HepG2 (cell line): Measurements from ENCODE around the gene FBXO2. TPM values are rescaled to one million over a fixed set of nuclear protein-coding genes. Genes with fewer than 3 reads are reported as not detected.

ENCODE experiments used
- ATAC-seq: fragments of 200-7000 bp; cut with Tn5 transposase; 3 replicates; pipeline ENCODE4 v1.9.1; 2020; ENCODE audit warnings: mild to moderate bottlenecking, moderate library complexity
- BruUV-seq: library from RNA; stranded (reverse); fragments of 400-500 nt; replicated peaks from 2 replicates; lab custom pipeline; 2021; lab: Mats Ljungman, UMichigan
- CTCF ChIA-PET: fragments of 300-600 bp; formaldehyde crosslinking; extraction: SDS; loops from one replicate; lab custom pipeline; 2021; ENCODE audit warnings: low total read pairs, inconsistent platforms, low intra/inter-chr PET ratio; lab: Yijun Ruan, JAX
- POLR2A ChIA-PET: fragments of 350-600 bp; sonication (Branson Sonifier 250); formaldehyde crosslinking; loops from one replicate; lab custom pipeline; 2020; ENCODE audit warnings: antibody characterized with exemption, inconsistent platforms; lab: Yijun Ruan, JAX
- DNase-seq: peaks from one replicate; pipeline ENCODE4 v3.0.0-alpha.2; 2015; ENCODE audit warnings: low spot score
- FAIRE-seq: peaks from 3 replicates; lab custom pipeline; 2011; peaks lifted over from hg19 to GRCh38; lab: Jason Lieb, UNC
- H2AFZ ChIP-seq: one replicate; pipeline ENCODE4 v1.6.1; 2011; ENCODE audit warnings: low read length, inconsistent platforms
- H3K27ac ChIP-seq: fragments of 300-600 bp; 3 replicates; pipeline ENCODE4 v1.8.0; 2011; ENCODE audit warnings: mixed run types, mild to moderate bottlenecking, mixed read lengths, low read length, inconsistent platforms; ENCODE audit not compliant: insufficient read depth; ENCODE audit errors: extremely low read length
- H3K27me3 ChIP-seq, 2 experiments: fragments of 200-600 bp in 1 of 2; 2 replicates in 1 of 2; 3 replicates in 1 of 2; pipeline versions ENCODE4 v1.6.0 to v1.8.0; 2011; ENCODE audit warnings: low read length in 2 of 2, mild to moderate bottlenecking in 2 of 2, moderate library complexity in 2 of 2, inconsistent platforms in 1 of 2; ENCODE audit not compliant: insufficient read depth in 2 of 2, control insufficient read depth in 1 of 2
- H3K36me3 ChIP-seq, 2 experiments: fragments of 200-600 bp in 1 of 2; replicated peaks in 1 of 2; 2 replicates in 1 of 2; 3 replicates in 1 of 2; pipeline versions ENCODE4 v1.5.1 to v1.8.0; 2011; ENCODE audit warnings: low read length in 2 of 2, inconsistent platforms in 1 of 2; ENCODE audit not compliant: insufficient read depth in 2 of 2, control insufficient read depth in 1 of 2
- H3K4me1 ChIP-seq: 2 replicates; pipeline ENCODE4 v1.5.1; 2012; ENCODE audit warnings: low read length, inconsistent platforms; ENCODE audit not compliant: insufficient read depth
- H3K4me2 ChIP-seq: 2 replicates; pipeline ENCODE4 v1.6.0; 2011; ENCODE audit warnings: low read depth, low read length, inconsistent platforms
- H3K4me3 ChIP-seq, 3 experiments: fragments of 200-600 bp in 1 of 3; sonication (generic), shearing (Covaris generic) in 1 of 3; replicated peaks in 1 of 3; 2 replicates each; pipeline ENCODE4 v1.5.1; 2011 to 2016; ENCODE audit warnings: low read length in 3 of 3, inconsistent platforms in 2 of 3, low read depth in 2 of 3, mild to moderate bottlenecking in 2 of 3, control low read depth in 1 of 3, mixed read lengths in 1 of 3; ENCODE audit not compliant: insufficient read depth in 1 of 3
- H3K79me2 ChIP-seq: one replicate; pipeline ENCODE4 v1.6.1; 2011; ENCODE audit warnings: low read length, inconsistent platforms; ENCODE audit not compliant: insufficient read depth
- H3K9ac ChIP-seq: 2 replicates; pipeline ENCODE4 v1.6.0; 2011; ENCODE audit warnings: mild to moderate bottlenecking, low read depth, low read length, inconsistent platforms; ENCODE audit not compliant: insufficient read depth
- H3K9me3 ChIP-seq: 2 replicates; pipeline ENCODE4 v1.5.1; 2012; ENCODE audit warnings: mild to moderate bottlenecking, low read length
- H4K20me1 ChIP-seq: 2 replicates; pipeline ENCODE4 v1.6.0; 2011; ENCODE audit warnings: inconsistent platforms, mild to moderate bottlenecking, low read length, moderate library complexity; ENCODE audit not compliant: insufficient read depth
- ARNTL ChIP-seq: sonication (generic); formaldehyde crosslinking; IDR thresholded peaks from 2 replicates; pipeline ENCODE4 v1.4.0; 2020; ENCODE audit warnings: mild to moderate bottlenecking, missing genetic modification reagents
- ATF2 ChIP-seq: sonication (generic); formaldehyde crosslinking; IDR thresholded peaks from 2 replicates; pipeline ENCODE4 v1.4.0; 2020; ENCODE audit warnings: missing genetic modification reagents
- FOXP1 ChIP-seq, 2 experiments: fragments of 450-650 bp in 1 of 2; IDR thresholded peaks; 2 replicates each; pipeline ENCODE4 v1.6.1; 2017 to 2018; ENCODE audit warnings: antibody characterized with exemption in 1 of 2
- HIVEP1 ChIP-seq: sonication (generic); formaldehyde crosslinking; IDR thresholded peaks from 2 replicates; pipeline ENCODE4 v1.4.0; 2020; ENCODE audit warnings: mild to moderate bottlenecking, missing genetic modification reagents
- HNRNPLL ChIP-seq: fragments of 200-400 bp; formaldehyde crosslinking; IDR thresholded peaks from 2 replicates; pipeline ENCODE4 v1.6.1; 2017; ENCODE audit warnings: mild to moderate bottlenecking, low read depth, low read length; ENCODE audit not compliant: poor library complexity, severe bottlenecking
- IRF2 ChIP-seq: IDR thresholded peaks from 2 replicates; pipeline ENCODE4 v1.6.1; 2018; ENCODE audit warnings: missing genetic modification reagents, missing compliant biosample characterization
- JARID2 ChIP-seq: sonication (generic); formaldehyde crosslinking; IDR thresholded peaks from 2 replicates; pipeline ENCODE4 v1.8.1; 2023; ENCODE audit warnings: missing genetic modification reagents, inconsistent platforms; ENCODE audit not compliant: insufficient replicate concordance
- MXI1 ChIP-seq: IDR thresholded peaks from 3 replicates; pipeline ENCODE4 v1.6.1; 2012; ENCODE audit warnings: low read depth, low read length, inconsistent platforms, borderline replicate concordance
- RFX1 ChIP-seq: fragments of 450-650 bp; IDR thresholded peaks from 2 replicates; pipeline ENCODE4 v1.6.1; 2017
- SMAD1 ChIP-seq: sonication (generic); formaldehyde crosslinking; IDR thresholded peaks from 2 replicates; pipeline ENCODE4 v1.4.0; 2020; ENCODE audit warnings: missing genetic modification reagents, low read depth, mild to moderate bottlenecking, borderline replicate concordance
- ZFX ChIP-seq: sonication (generic); formaldehyde crosslinking; IDR thresholded peaks from 2 replicates; pipeline ENCODE4 v1.4.0; 2020; ENCODE audit warnings: mild to moderate bottlenecking, low read depth, missing genetic modification reagents, moderate library complexity
- ZFY ChIP-seq: sonication (generic); formaldehyde crosslinking; IDR thresholded peaks from 2 replicates; pipeline ENCODE4 v1.4.0; 2020; ENCODE audit warnings: missing genetic modification reagents
- ZKSCAN8 ChIP-seq: IDR thresholded peaks from 2 replicates; pipeline ENCODE4 v1.6.1; 2016; ENCODE audit warnings: borderline replicate concordance, missing genetic modification reagents, missing compliant biosample characterization
- ZNF142 ChIP-seq: sonication (generic); formaldehyde crosslinking; IDR thresholded peaks from 2 replicates; pipeline ENCODE4 v1.4.0; 2020; ENCODE audit warnings: missing genetic modification reagents
- ZNF672 ChIP-seq: sonication (generic); formaldehyde crosslinking; IDR thresholded peaks from 2 replicates; pipeline ENCODE4 v1.8.1; 2022; ENCODE audit warnings: missing genetic modification reagents
- ZNF766 ChIP-seq: sonication (generic); formaldehyde crosslinking; IDR thresholded peaks from 2 replicates; pipeline ENCODE4 v1.5.0; 2020; ENCODE audit warnings: missing genetic modification reagents, borderline replicate concordance
- WGBS: methylation state at CpG from one replicate; pipeline ENCODE4 v1.1.6; 2017; ENCODE audit warnings: low lambda C conversion rate; 5-methylcytosine and 5-hydroxymethylcytosine counted together
- in situ Hi-C: cut with HindIII; loops from 2 replicates; pipeline ENCODE4 v1.10.0; 2017; ENCODE audit warnings: low pct_unique_long_range_greater_than_20kb; ENCODE audit not compliant: extremely low pct_ligation_motif_present
- intact Hi-C: fragments of 100-400 bp; cut with micrococcal nuclease; formaldehyde crosslinking; loops from one replicate; pipeline ENCODE4 v1.10.0; 2022; ENCODE audit not compliant: unreplicated experiment
- polyA plus RNA-seq, 8 experiments: library from polyadenylated mRNA; depleted of rRNA in 3 of 8; stranded (reverse) in 7 of 8; unstranded in 1 of 8; fragments of >200 nt; fragmentation: Illumina TruSeq in 4 of 8; extraction: Trizol in 4 of 8; gene quantifications; 2 replicates each; pipeline versions ENCODE4 v1.2.1 to v1.2.3, GENCODE V29; 2011 to 2016; ENCODE audit warnings: low read depth in 4 of 8, missing spikeins in 1 of 8, mixed read lengths in 1 of 8; ENCODE audit not compliant: insufficient read depth in 1 of 8
- total RNA-seq, 5 experiments: library from RNA; depleted of rRNA; stranded (reverse); fragments of >200 nt; fragmentation: Illumina TruSeq; extraction: Trizol; gene quantifications; 2 replicates each; pipeline ENCODE4 v1.2.3, GENCODE V29; 2016; ENCODE audit warnings: low read depth in 1 of 5

The FBXO2 gene
- total and polyA plus RNA-seq, 2 of the 13 experiments (the other 11 are each of a cell fraction or from before 2014, with no cell fraction given), result 79.3 to 112 TPM

GRCh38 chr1:11664336-11665065, 10.3 kb upstream of the FBXO2 start:
- ChIA-PET CTCF (interaction anchor here (2.4 kb wide), 1 partner anchor 55 kb away, joined by 15 read pairs; no protein-coding TSS in a partner anchor), POLR2A (interaction anchor here (0.6 to 3.2 kb wide), 12 partner anchors 8 to 397 kb away, joined by 3 to 45 read pairs (median 4); partner anchors contain the start of genes FBXO2, FBXO44 and MAD2L2)
- peaks cover 0 to 4% of the 10 kb centered on the region in 2 experiments; a peak in 3 of 5 replicates for H3K36me3 ChIP-seq
- DNase-seq (no peak), ATAC-seq (peak; percentile 58), FAIRE-seq (no peak)
- intact Hi-C loops (loop anchor here (1.0 kb wide), 1 partner anchor 55 kb away; no protein-coding TSS in a partner anchor), in situ Hi-C loops (loop anchor here (5.0 kb wide), 1 partner anchor 53 kb away; no protein-coding TSS in a partner anchor)
- H3K4me1 ChIP-seq, result peaks cover 16% of the 10 kb centered on the region; the same call in 1 of the 2 replicates
- H3K4me2 ChIP-seq, result peak overlapping the region; percentile 99
- BruUV-seq, result TSS peak; percentile 22
- no peak overlapping the region for H2AFZ ChIP-seq
- peak overlapping the region; percentile 67 to 76 (median 71) for H3K4me3 ChIP-seq
- no peaks in the 10 kb centered on the region for H3K9me3 ChIP-seq
- peak overlapping the region; percentile 72 for H3K9ac ChIP-seq
- H3K27ac ChIP-seq, result peak overlapping the region; percentile 36
- WGBS, result 7% methylated on average over 2 of the region's 66 CpGs
- no peaks in the 10 kb centered on the region for H3K79me2 ChIP-seq
- H4K20me1 ChIP-seq, result no peaks in the 10 kb centered on the region
- H3K27me3 ChIP-seq, result no peaks in the 10 kb centered on the region; a peak in 1 of 5 replicates
- TF ChIP-seq HIVEP1 (CRISPR knock-in tag) (0 out of 2 replicates have a peak, but pooled peaks have one; percentile 50), MXI1 (no peak), SMAD1 (0 out of 2 replicates have a peak, but pooled peaks have one; percentile 6), ZFY (CRISPR knock-in tag) (peak; percentile 60), IRF2 (0 out of 2 replicates have a peak, but pooled peaks have one; percentile 0), FOXP1 (IDR thresholded peaks at IDR 0.05) (no peak), FOXP1 (CRISPR knock-in tag; IDR thresholded peaks at IDR 0.05) (no peak), JARID2 (CRISPR knock-in tag) (no peak), ZKSCAN8 (CRISPR knock-in tag) (no peak), ZNF142 (CRISPR knock-in tag) (no peak), RFX1 (no peak), ZNF766 (no peak), HNRNPLL (peak; percentile 18), ZFX (CRISPR knock-in tag) (peak; percentile 61), ZNF672 (CRISPR knock-in tag) (no peak), ATF2 (CRISPR knock-in tag) (no peak), ARNTL (no peak)
